ENCODE results near the gene ACOXL.
"Not testable (repeated sequence)": the region's sequence is repeated elsewhere in the genome, so short reads cannot be mapped to it uniquely, and the experiment has no call there.

Gene ACOXL

DNA sequence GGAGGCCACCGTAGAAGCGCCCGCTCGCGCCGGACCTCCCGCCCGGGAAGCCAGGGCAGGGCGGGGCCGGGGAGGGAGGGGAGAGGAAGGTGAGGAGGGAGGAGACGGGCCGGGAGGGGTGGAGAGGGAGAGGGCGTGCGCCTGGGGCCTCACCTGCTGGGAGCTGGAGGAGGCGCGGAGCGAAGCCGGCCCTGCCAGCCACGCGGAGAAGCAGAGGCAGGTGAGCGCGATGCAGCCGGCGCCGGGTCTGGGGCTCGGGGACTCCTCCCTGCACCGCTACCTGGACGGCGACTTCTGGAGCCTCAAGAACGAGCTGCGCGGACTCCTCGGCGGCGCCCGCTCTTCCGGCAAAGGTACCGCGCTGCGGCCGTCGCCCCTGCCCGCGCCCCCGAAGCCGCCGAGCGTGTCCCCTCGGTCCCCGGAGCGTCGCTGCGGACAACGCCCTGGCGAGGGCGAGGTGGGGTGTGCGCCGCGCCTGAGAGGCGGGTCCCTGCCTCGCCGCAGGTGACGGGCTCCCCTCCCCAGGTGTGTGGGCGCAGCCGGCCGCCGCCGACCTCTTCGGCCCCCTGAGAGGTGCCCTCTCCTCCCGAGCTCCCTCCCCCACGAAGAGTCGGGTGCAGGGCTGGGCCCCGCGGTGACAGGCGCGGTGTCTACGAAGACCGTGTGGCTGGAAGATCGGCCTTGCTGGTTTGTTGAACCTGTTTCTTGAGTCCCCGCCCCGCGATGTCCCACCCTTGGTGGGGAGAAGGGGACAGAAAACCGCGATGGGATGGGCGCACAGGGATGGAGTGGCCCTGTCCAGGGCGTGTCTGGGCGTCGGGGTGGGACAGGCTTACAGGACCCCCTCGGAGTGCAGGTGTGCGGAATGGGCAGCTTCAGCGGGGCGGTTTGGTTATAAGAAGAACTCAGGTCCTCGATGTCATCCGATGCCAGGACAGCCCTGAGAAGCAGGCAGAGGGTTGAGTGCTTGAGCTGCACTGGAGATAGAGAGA lies at the start of gene ACOXL:
TSS of gene ACOXL (plus strand) at position 152 of the 992 bp plus-strand sequence. CDS start 35,817 bp downstream, outside the sequence.
- DNase-seq (ENCODE audit: low read depth in 2 of 2), result no peak

DNA sequence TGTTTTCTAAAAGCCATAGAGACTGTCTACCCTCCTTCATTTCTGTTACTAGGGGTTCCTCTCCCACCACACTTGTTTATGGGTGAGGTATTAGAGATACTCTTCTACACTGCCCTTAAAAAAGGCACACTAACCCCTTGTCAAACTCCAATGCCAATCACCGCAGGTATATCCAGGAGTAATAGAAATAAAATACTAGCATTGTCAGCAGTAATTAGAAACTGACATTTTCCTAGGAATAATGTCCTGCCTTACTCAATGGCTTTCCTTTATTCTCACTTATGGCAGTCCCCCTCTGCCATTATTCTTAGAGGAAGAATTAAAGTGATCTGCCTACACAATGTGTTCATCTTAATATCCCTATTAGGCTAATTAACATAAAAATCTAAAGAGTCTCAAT lies 49.5 kb upstream of the ACOXL start:
- no peak for DNase-seq (ENCODE audit: low read depth in 2 of 2)

DNA sequence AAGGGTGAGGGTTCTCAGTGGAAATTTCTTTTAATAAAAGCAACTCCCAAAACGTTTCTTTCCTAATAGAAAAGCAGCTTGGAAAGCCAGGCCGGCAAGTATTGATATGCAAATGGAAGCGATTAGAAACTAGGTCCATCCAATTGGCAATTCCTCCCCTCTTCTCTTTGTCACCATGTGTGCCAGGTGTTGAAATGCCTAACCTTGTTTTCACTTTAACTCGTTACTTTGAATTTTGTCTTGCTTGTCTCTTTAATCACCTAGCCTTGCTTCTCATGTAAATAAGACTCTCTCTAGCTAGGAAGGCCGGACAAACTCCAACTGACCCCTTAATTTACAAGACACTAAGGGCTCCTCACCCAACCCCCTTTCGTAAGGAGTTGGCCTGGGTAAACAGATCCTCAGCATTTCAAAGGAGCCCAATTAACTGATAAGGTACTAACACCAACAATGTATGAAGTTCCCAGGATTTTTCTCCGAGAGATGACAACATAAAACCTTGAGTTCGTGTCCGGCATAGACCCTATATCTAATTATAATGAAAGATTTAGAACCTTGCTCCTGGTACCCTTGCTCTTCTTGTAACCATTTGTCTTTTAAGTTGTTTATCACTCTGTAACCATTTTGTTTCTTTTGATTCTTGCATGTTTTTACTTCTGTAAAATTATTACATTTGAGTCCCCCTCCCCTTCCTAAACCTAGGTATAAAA lies 44.4 kb upstream of the ACOXL start:
- DNase-seq (ENCODE audit: low read depth in 2 of 2), result not testable (repeated sequence)

DNA sequence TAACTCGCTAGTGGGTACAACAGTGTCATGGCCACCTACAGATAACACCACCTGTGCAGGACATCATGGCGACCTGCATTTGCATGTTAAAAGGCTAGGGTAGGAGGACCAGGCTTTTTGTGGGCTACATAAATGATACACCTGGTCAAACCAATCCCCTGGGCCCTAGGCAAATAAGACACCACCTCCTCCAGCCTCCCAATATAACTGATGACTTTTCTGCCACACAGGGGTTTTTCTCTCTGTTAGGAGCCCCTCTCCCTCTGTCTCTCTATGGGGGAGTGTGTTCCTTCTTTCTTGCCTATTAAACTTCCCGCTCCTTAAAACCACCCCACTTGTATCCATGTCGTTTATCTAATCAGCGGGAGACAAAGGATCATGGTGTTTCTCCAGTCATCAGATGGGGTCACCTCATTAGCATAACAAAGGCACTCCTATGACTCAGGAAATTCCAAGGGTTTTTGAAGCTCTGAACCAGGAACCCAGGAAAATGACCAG lies 43.7 kb upstream of the ACOXL start:
- DNase-seq (ENCODE audit: low read depth in 2 of 2), result no peak

DNA sequence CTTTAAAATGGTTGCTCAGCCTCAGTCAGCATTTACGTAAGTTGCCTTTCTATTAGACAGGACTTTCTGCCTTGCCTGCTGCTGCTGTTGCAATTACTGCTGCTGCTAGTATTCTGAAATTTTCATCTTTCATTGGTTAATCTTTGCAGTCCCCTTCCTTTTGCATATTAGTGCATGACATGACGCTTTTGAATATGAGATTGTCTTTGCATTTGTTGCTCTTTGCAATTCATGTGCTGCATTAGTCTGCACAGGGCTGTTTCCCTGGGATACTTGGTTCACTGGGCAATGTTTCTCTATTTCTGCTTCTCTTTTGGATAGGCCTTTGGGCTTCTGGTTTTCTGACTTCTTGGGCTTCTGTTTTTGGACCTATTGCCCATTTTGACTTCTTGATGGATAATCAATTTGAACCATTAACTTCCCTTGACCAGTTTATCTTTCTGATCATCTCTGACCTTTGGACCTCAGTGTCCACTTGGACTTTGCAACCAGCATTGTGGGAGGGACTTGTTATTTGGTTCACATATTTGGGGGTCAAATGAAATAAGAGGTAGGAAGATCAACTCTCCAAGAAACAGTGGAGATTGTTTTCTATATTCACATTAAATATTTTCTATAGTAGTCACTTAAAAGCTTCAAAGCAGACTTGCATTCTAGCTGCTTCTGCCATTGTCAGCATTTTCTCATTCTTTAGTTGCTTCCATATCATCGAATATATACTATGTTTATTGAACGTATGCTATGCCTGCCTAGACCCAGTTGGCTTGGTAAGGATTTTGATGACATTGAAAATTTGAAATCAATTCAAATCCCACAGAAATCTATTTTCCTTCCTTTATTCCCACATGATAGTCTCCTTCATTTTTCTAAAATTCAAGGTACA lies 42.0 kb upstream of the ACOXL start:
- DNase-seq (ENCODE audit: low read depth in 2 of 2), result no peak

DNA sequence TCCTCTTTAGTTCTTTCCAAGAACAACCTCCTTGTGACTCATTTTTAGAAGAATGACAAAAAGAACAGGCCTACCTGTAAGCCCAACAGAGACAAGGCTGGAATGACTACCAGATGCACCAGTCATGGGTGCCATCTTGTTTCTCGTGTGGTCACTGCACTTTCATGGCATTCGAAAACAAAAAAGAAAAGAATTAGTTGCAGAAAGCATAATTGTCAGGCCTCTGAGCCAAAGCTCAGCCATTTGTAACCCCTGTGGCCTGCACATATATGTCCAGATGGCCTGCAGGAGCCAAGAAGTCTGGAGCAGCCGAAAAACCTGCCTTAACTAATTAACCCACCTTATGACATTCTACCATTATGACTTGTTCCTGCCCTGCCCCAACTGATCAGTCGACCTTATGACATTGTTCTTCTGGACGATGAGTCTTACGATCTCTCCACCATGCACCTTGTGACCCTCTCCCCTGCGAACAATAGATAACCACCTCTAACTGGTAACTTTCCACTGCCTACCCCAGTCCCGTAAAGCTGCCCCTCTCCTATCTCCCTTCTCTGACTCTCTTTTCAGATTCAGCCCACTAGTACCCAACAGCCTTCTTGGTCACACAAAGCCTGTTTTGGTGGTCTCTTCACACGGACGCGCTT lies 40.6 kb upstream of the ACOXL start:
- no peak for DNase-seq (ENCODE audit: low read depth in 2 of 2)

DNA sequence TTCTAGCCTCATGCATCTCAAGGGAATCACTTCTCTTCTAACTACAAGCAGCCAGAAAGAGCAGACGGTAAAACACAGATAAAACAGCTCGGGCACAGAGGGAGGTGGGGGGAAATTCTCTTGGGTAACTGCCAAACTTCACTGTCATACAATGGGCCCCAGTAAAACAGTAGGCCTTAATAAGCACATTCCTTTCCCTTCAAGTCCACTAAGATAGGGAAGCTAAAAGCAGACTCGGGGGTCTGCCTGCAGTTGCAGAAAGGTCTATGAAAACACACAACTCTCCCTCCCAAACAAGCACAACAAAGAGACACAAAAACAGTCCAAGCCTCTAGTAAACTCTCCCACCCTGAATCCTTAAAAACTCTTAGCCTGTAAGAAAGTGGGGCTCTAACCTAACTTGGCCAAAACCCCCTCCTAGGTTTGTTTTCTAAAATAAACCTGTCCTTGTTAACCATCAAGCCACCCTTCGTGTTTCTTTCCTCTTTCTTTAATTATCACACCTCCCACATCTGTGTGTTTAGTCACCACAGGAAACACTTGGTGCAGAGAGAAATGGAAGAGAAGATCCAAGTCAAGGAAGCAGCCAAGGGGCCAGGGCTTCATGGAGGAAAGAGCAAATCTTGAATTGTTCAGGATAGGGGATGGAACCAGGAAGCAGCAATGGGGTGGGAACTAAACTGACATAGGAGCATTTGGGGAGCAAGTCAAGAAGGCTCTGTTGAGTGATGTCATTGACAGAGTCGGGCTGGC lies 37.1 kb upstream of the ACOXL start:
- not testable (repeated sequence) for DNase-seq (ENCODE audit: low read depth in 2 of 2)

DNA sequence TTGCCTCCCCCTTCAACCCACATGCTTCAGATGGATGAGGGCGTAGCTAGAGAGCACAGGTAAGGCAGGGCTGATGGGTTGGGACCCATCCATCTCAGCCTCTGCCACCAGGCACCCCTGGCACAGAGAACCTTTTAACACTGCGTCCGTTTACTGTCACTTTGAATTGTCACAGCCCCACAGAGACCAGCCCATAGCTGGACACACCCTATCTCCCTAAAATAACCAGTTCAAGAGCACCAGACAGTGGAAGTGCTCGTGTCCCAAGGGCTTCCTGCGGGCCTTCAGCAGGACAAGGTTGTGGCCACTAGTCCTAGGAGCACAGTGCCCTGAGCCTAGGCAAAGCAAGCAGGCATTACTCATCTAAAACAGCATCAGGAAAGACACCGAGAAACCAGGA lies 34.1 kb upstream of the ACOXL start:
- DNase-seq (ENCODE audit: low read depth in 2 of 2), result not testable (repeated sequence)

DNA sequence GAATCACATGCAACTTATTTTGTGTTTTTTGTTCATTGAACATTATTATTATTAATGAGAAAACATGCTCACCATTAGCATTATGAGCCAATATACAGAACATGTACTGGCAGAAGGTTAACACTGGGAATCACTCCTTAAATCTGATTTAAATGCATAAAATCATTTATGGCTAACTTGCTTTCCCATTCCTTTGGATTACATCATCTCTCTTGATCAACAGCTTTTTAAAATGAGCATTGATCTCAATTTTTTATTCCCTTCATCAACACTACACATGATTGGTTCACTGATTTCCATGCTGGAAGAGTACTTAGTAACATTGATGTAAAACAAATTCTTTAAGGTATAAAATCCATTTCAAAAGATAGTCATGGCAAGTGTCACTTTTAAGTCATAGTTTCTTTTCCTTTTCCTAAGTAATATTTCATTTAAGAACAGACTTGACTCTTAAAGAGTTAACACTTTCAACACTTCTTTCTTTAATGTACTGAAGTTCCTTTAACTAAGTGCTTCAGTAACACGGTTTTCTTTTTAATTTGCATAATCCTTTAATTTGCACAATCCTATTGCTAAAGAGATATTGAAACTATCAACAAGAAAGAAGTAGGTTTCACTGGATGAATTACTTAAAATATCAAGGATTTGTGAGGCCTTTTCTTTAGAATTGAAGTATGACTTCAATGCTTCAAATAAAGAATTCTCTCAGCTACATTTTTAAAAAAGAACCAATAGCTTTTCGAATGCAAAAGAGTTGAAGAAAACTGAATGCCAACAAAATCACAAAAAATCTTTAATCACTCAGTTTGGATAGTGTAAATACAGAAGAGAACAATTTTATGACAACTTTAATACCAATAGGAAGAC lies 29.6 kb upstream of the ACOXL start:
- no peak for DNase-seq (ENCODE audit: low read depth in 2 of 2)

DNA sequence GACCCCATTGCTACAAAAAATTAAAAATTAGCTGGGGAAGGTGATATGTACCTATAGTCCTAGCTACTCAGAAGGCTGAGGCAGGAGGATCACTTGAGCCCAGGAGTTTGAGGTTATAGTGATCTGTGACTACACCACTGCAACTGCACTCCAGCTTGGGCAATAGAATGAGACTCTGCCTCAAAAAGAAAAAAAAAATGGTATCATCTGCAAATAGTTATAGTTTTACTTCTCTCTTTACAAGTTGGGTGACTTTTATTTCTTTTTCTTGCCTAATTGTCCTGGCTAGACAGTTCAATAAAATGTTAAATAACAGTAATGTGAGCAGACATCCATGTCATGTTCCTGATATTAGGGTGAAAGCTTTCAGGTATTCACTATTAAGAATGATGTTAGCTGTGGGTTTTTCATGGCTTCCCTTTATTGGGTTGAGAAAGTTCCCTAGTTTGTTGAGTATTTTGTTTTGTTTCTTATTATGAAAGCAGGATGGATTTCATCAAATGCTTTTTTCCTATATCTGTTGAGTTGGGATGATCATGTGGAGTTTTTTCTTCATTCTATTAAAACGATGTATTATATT lies 24.9 kb upstream of the ACOXL start:
- DNase-seq (ENCODE audit: low read depth in 2 of 2), result no peak

DNA sequence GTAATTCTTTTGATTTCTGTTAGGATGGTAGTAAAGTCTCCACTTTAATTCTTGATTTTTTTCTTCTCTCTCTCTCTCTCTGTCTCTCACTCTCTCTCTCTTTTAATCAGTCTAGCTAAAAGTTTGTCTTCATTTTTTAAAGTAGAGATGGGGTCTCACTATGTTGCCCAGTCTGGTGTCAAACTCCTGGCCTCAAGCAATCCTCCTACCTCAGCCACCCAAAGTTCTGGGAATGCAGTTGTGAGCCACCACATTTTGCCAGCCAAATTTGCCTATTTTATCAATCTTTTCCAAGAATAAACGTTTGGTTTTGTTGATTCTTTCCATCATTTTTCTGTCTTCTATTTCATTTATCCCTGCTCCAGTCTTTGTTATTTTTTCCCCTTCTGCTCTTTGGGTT lies 23.9 kb upstream of the ACOXL start:
- DNase-seq (ENCODE audit: low read depth in 2 of 2), result no peak

DNA sequence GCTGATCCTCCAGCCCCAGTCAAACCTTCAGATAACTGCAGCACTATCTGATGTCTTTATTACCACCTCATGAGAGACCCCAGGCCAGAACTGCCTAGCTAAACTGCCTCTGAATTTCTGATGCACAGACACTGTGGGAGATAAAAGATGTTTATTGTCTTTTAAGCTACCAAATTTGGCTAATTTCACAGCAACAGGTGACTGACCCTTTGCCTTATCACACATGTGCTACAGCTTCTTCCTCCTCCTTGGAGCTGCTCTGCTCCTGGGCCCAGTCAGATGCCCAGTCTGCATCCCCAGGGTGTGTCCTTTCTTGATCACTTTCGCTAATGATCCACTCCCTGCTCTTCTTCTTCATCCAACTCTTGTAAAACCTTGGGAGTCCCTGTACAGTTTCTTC lies 19.6 kb upstream of the ACOXL start:
- no peak for DNase-seq (ENCODE audit: low read depth in 2 of 2)

DNA sequence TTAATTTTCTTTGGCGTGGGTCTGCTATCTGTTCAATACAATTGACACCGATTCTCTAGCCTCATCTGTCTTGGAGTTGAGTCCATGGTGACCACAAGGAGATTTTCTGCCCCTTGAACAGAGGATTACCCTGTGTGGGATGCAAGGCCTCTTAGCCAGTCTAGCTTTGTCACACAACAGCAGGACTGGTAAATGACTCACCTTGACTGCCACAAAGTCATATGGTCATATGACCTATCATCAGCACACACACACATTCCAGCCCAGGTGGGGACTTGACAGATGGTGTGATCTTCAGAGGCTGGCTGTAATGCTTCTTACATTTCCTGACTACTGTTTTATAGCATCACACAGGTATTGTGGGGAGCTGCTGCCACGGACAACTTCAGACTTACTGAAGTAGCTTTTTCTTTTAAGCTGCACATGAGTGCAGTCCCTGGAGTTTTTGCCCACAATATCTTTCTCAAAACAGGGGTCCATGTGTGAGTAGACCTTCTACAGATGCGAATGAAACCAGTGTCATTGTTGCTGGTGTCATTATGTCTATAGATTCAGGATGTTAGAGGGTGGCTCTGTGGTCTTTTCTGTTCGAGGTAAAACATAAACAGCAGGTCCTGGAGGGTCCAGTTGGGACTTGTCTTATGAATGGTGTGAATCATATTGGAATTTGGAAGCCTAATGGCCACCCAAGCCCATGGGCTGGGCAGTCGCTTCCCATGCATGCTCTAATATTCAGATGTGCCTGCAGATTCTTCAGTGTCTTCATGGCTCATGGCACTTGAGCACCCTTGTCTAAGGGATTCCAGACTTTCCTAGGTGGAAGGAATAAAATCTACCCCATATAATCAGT lies 18.6 kb upstream of the ACOXL start:
- no peak for DNase-seq (ENCODE audit: low read depth in 2 of 2)

DNA sequence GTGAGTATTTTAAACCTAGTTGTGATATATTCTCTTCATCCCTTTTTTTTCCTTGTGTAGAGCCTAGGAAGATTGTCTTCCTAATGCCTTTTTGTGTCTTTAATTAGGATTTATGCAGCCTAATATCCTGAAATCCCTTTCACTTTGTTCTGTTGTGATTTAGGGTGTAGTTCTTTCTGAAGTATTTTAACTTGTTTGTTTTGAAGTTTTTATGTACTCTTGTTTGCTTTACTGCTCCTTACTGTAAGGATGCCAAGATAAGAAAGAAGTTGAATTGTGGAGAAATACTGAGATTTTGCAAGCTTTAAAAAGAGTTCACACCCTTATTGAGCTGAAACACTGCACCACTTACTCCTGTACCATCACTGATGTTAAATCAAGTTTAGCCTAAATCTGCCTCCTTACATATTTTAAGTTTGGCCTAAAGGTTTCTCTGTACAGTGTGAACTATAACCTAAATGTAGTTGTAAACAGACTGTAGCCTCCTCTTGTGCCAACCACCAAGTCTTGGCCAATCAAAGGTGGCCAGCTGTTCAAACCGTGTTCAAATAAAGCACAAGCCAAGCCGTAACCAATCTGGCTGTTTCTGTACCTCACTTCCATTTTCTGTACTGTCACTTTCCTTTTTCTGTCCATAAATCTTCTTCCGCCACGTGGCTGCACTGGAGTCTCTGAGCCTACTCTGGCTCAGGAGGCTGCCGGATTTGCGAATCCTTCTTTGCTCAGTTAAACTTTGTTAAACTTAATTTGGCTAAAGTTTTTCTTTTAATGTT lies 17.7 kb upstream of the ACOXL start:
- no peak for DNase-seq (ENCODE audit: low read depth in 2 of 2)

DNA sequence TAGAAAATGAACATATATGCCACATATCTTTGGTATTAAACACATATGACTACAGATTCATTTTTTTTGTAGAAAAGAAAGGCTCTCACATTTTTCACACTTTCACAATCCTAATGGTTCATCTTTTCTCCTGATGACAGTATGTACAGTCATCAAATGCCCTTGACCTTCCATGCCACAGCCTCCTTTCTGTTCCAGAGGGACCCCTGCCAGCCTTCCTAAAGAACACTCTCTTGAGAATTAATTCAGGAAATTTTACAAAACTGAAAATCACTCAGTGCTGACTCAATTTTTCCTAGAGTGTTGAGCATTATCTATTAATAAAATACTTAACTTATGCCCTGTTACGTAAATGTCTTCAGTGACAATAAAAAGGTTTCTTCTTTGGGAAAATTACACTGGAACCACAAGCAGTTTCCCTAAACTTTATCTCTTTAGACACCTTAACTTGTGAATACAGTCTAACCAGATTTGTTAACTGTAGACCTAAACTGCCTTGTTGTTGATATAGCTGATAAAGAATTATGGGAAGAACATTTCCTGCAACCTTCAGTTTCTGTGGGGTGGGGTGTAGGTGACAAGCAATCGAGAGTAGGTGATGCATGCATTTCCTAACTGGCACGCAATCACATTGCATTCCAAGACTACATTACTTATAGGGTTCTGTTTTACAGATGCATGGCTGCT lies 15.3 kb upstream of the ACOXL start:
- DNase-seq (ENCODE audit: low read depth in 2 of 2), result no peak

DNA sequence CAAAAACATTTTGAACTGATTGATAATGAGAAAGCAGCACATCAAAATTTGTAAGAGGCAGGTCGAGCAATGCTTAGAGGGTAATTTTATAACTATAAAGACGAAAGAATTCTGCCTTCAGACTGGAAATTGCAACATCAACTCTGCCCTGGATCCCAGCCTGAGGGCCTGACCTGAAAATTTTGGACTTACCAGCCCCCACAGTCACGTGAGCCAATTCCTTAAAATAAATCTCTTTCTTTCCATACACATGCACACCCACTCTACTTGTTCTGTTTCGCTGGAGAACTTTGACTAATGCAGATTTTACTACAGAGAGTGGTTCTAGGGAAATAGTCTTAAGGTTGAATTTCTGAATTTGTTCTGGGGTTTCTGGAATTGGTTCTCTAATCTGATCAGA lies 14.6 kb upstream of the ACOXL start:
- DNase-seq (ENCODE audit: low read depth in 2 of 2), result no peak

DNA sequence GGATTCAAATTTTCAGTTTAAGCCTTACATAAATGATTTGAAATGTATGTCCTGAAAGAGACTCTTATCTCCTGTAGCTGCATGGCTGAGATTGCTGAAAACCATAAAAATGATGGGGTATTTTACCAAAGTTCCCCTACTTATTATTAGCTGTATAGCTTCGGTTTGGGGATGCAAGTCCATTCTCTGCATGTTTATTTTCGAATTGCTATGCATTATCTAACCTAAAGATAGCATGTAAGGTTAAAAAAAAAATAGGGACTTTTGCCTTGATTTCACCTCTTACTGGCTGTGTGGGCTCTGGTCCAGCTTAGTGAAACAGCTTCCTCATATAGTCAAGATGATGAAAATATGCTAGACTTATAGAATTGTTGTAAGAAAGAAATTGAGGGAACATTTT lies 14.0 kb upstream of the ACOXL start:
- no peak for DNase-seq (ENCODE audit: low read depth in 2 of 2)
